Stimulated activated CD4-positive, alpha-beta T cell treated with anti-CD3 and anti-CD28 coated beads, Interleukin-1b, Interleukin-23, amount 100 ng/mL, for 1 hour (primary cell): Measurements from ENCODE around the gene ATP13A4.

Experiments
- DNase-seq, 2 donors: peaks; one replicate each; pipeline ENCODE4 v3.0.0-alpha.2; 2020; ENCODE audit warnings: low read depth in 2 of 2

Gene ATP13A4

DNA sequence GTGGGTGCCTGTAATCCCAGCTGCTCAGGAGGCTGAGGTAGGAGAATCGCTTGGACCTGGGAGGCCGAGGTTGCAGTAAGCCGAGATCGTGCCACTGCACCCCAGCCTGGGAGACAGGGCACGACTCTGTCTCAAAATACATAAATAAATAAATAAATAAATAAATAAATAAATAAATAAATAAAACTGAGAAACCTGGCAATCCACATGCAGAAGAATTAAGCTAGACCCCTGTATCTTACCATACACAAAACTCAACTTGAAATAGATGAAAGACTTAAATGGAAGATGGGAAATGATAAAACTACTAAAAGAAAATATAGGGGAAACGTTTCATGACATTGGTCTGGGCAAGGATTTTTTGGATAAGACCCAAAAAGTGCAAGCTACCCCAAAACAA lies 58.0 kb downstream of the ATP13A4 start:
- DNase-seq: no peak

DNA sequence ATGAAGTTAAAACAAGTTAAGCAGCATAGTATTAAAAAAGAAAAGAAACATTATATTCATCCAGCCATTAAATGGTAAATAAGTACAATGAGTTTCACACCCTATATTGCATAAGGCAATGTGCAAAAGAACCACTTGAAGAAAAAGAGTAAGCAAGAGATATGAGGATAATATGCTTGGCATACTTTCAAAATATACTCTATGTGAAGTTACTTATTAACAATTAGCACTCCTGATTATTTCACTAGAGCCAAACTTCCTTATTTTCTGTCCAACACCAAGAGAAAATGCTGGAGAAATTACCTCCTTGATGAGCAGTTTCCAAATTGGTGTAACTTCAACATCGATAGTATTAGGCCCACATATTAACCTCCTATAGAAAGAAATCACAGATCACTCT lies 63.7 kb downstream of the ATP13A4 start:
- no peak for DNase-seq

DNA sequence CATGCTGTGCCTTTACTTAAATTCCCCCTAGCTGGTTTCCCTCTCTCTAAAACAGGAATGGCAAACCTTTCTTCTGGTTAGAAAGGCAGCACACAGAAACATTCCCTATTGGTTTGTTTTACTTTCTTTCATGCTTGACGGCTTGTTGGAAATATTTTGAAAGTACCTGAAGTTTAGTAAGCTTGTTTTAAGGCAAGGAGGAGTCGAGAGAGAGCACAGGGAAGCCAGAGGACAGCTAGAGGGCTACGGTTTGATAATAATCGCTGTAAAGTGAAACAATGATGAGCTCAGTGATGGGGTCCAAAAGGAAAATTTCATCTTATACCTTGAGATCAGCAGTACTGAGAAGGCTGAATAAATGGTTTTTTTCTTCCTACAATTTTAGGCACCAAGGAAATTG lies 64.1 kb downstream of the ATP13A4 start:
- DNase-seq: no peak

DNA sequence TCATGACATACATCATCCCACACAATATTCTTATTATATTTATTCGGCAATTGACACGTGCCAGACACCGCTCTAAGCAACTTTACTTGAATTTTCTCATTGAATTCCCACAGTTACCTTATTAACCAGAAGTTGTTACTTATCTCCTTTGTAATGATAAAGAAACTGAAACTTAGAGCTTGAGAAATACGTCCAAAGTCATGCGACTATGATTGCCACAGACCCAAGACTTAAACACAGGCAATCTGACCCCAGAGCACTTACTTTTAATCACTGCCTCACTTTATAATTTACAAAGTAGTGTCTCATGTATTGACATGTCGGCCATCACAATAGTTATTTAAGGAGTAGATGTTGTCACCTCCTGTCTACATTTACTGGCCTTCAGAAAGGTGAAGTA lies 64.7 kb downstream of the ATP13A4 start:
- no peak for DNase-seq

DNA sequence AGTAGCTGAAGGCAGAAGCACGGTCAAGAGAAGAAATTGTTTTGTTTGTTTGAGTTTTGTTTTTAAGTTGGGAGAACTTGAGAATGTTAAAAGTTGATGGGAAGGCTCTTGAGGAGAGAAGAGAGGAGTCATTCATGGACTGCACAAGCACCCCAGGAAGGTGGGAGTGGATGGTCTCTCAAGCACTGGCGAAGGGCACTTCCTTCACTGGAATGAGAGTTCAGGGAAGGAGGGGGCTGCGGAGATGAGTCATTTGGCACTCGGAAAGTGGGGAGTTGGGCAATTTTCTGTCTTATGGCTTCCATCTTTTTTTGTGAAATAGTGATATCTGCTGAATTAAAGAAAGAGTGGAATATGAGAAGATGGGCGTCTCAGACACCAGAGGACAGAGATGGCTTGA lies 66.0 kb downstream of the ATP13A4 start:
- DNase-seq: no peak

DNA sequence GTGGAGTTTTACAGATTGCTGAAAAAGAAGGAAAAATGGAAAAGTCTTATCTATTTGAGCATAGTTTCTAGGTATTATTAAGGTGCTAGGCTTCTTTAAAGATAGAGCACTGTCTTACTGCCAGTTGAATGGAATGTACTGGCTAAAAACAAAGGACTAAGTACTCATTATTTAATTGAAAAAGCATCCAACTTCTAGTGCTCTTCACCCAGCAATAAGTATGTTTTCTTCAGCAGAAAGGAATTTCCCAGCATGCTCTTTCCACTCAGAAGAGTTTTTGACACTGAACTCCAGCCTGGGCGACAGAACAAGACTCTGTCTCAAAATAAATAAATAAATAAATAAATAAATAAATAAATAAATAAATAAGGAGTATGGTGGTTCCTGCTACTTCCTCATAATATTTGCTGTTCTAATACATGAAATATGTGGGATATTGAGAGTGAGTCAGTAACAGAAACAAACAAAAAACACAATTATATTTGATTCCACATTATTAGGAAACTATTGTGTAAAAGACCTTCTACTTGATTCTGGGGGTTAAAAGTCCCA lies 70.6 kb downstream of the ATP13A4 start:
- DNase-seq: no peak

DNA sequence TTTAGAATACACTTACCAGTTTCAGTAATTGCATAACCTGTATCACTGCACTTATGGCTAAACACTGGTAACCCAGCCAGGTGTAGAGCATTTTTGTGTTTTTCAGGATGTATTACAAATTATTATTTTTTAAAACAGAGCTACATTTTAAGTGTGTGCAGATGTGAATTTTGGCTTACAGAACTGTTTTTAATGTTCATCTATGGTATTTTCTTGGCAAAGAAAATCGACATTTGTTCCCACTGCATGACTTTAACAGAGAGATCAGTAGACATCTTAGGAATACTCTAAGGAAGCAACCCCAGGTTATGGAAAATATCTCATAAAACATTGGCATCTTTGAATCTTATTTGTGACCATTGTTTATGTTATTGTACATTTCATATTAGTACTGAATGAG lies 73.3 kb downstream of the ATP13A4 start:
- DNase-seq: no peak

DNA sequence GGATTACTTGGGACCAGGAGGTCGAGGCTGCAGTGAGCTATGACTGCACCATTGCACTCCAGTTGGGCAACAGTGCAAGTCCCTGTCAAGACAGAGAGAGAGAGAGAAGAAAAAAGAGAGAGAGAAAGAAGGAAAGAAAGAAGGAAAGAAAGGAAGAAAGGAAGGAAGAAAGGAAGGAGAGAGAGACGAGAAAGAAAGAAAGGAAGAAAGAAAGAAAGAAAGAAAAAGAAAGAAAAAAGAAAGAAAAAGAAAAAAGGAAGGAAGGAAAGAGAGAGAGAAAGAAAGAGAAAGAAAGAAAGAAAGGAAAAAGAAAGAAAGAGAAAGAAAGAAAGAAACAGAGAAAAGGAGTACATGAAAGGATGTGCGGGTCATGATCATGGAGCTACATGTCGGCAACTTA lies 80.2 kb downstream of the ATP13A4 start:
- DNase-seq: no peak

DNA sequence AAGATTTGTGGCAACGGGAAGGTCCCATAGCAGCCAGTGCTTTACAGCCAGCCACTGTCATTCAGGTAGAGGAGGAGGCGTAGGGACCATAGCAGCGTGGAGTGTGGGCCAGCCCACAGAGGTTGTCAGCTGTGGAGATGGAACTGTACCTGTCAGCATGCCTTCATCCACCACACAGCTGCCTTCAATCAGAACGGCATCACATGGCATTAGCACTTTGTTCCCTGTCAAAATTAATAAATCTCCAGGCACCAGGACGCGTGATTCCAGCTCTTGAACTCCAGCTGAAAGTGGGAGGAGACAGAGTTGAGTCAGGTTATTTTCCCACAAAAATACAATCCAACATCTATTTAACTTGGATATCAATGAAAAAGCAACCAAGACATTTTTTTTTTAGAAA lies 84.0 kb downstream of the ATP13A4 start:
- DNase-seq: no peak

DNA sequence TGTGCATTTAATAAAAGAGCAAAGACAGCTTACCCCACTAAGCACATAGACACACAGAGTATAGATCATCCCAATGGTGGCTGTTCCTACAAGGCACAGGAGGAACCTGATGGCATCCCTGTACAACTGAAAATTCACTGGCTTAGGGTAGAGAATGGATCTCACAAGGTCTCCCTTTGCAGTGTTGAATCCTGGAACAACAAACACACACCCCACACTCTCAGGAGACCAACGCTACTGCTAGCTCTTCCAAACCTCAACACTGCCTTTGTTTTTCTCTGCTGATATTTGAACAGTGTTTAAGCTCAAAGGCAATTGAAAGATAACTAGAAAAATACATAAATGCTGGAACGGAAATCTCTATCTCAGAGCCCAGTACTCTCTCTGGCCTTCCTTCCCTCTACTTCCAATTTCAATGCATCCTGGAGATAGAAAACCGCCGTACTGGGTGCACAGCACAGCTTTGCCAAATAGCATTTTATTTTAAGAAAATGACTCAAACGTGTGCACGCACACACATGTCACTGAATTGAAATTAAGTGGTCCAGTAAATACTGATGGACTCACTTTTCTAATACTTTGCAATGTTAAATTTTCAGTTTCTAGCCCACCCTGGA lies 88.6 kb downstream of the ATP13A4 start:
- no peak for DNase-seq

DNA sequence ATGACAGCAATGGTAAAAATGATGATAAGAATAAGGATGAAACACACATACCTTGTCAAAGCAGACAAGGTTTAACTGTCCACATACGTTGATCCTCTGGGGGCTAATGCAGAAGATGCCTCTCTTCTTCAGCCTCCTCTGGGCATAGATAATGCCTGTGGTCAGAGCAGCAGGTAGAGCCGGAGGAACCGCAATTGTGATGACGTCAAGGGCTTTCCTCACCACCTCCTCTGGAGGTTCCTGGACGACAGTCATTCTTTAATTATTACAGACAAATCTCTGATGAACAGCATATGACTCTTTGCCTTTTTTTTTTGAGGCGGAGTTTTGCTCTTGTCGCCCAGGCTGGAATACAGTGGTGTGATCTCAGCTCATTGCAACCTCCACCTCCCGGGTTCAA lies 89.8 kb downstream of the ATP13A4 start:
- no peak for DNase-seq

DNA sequence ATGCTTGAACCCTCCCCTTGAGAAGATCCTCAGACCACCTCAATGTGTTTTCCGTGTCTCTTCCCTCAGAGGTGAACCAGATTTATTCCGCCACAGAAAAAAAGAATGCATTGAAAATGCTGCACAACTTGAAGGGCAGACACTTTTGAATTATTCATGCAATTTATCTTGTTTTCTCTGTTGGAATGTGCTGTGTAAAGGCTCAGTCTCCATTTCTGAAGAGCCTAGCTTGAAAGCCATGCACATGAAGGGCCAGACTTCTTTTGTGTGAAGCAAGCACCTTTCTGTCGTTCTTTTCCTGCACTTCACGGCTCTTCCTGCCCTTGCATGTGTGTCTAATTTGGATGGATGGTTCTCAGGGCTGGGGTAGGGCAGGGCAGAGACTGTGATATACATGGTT lies 97.2 kb downstream of the ATP13A4 start:
- no peak for DNase-seq

DNA sequence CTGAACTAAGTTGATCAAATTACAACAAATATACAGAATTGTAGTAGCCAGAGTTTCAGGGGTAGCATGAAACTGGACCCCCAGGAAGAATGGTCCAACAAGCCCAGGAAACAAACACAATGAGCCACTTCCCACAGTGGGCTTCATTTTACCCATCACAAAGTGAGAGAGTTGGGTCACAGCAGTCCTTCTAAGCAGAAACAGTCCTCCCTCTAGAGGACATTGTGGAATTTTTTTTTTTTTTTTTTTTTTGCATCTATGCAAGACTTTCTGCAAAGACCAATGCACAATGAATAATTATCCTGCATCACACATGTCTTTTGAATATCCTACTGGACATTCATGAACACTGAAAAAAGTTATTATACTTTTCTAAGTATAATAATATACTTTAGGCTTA lies 102.4 kb downstream of the ATP13A4 start:
- no peak for DNase-seq

DNA sequence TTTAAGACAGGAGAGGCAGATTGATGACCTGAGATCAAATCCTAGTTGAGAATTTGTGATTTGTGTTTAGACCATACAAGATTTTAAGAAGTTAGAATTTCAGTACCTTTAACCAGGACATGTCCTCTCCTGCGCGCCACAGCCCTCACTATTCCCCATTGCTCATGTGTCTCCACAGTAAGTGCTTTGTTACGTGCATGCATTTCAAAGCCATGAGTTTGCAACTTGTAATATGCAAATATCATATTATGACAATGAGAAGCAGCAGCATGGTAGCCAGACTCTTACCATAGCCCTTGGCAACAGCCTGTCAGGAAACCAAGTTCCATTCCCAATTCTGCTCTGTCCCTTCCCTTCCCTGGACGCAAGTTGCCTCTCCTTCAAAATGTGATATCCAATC lies 102.8 kb downstream of the ATP13A4 start:
- DNase-seq: no peak

DNA sequence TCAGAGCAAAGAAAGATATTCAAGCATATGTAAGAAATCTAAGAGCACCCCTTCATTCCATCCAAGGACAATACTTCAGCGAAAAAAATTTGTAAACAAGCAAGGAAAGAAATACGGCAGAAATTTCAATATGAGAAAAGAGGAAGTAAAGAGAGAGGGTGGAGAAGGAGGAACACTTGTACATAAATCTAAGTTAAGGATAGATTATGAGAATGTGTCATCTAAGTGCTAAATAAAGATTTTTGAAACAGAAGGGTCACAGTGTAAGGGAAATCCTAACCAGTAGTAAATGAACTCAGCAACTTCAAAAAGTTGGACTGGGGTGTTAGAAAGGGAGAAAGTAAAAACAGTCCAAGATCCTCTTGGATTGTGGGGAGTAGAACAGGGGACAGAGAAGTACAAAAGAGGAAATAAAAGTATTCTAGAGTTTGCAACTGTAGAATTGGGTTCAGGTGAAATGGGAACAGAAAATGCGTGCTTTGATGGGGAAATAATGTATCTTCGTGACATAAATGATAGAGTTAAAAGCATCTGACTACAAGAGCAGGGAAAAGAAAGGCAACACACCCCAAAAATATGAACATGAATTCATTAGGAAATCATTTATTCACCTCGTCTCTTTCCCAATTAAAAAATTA lies 107.6 kb downstream of the ATP13A4 start:
- no peak for DNase-seq

DNA sequence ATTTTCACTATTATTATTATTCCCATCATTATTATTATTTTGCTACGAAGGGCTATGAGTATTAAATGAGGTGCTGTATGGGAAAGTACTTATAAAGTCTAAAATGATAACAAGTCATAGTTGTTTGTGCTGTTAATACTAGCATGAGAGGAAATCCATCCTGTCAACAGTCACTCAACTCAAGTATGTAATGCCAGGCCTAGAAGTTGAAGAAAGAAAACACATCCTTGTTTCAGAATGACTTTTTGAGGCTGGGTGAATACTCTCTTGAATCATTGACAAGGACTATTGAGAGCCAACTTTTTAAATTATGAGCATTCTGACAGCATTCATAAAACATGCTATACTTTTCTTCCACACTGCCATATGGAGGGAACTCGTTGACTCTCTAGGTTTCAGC lies 115.3 kb downstream of the ATP13A4 start:
- DNase-seq: no peak

DNA sequence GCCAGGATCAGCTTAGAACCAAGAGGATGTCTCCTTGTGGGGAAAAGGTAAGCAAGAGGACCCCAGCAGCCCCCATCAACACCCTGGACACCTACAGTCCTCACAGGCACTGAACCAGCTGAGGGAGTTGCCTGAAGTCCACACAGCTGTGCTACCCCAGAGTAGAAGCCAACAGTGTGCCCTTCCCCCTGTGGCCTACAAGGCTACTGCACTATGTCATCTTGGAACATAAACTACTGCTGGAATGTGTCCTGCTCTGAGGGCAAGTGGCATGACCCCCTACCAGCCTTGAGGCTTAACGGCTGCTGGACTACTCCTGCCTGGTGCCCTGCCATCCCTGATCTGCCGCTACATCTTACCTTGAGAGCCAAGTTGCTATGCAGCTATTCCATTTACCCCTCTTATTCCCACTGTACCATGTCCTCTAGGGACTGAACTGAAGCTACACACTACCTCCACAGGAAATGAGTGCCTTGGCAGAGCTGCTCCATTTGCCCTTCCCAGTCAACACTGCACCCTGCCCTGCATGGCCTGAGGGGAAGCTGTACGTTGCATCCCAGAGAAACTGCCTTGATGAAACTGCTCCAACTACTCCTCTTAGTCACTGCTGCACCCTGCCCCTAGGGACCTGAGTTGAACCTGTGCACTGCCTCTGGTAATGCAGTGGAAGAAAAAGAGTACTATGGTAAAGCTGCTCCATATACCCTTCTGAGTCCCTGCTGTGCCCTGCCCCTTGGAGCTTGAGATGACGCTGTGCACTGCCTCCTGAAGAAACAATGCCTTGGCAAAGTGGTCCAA lies 135.9 kb downstream of the ATP13A4 start:
- no peak for DNase-seq

DNA sequence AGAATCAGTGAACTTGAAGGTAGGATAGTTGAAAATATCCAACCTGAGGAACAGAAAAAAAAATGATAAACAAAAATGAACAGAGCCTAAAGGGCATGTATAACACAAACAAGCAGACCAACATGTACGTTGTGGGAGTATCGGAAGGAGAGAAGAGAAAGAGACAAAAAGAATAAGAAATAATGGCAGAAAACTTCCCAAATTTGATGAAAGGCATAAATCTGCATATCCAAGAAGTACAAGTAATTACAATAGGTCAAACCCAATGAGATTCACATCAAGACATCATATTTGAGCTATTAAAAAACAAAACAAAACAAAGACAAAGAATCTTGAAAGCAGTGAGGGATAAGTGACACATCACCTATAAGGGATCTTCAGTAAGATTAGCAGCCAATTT lies 138.1 kb downstream of the ATP13A4 start:
- no peak for DNase-seq

DNA sequence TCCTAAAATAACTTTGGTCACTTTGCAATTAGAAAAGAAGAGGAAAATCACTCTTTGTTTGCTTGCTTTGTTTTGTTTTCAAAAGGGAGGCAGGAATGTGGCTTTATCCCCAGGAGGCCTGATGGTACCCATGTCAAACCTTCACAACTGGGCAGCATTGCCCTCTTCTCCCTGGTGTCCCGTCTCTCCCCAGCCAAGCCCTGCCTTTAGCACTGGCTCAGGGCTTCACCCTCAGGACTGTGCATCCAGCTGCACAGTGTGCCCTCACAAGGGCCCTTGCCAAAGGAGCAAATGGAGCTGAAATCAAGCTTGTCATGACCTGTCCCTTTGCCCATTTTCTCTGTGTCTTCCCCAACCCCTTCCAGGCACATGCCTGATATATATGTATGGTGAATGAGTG lies 147.0 kb downstream of the ATP13A4 start:
- no peak for DNase-seq

DNA sequence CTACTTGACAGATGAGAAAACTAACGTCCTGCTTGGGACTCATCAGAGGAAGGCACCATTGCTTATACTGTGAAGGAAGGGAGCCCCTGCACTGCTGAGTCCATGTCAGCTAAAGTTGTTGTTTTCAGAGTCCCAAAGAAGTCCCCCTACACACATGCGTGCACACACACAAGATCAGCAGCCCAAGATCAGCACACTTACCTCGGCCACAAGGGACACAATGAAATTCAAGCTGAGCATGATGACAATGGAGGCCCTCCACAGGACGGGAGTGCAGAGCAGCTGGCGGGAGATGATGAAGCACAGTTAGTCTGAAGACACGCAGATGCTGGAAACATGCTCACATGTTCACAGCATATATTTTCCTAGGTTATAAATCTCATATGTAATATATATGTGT lies 147.6 kb downstream of the ATP13A4 start:
- no peak for DNase-seq

DNA sequence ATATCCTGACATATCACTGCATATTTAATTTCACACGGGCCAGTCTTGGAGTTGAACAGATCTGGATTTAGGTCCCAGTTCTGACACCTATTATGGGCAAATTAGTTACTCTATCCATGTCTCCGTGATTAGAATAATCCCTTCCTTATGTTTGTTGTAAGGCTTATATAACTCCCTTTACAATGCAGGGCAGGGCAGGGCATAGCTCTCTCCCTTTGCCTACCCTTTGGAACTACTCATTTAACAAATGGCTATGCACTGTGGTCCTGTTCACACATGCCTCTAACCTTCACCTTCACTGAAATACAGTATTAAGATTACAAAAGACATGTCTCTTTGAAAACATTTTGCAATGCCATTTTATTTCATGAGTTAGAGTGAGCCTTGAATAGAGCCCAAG lies 151.4 kb downstream of the ATP13A4 start:
- DNase-seq: no peak

DNA sequence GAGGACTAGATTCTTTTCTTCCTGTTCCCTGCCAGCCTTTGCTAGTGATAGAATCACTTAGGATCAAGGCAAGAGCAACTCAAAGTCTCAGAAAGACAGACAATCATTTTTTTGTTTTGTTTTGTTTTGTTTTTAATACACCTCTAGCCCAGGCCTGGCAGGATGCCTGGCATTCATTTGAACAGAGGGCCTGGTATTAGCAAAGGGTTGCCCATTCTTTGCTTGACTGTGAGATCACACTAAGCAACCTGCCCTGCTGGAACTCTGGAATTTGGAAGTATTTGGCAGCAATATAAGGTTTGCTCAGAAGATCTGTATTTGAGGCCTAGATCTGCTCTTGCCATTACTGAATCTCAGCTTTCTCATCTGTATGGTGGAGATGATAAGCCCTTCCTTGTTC lies 154.4 kb downstream of the ATP13A4 start:
- no peak for DNase-seq
